C4-2B (cell line): ENCODE results near the gene PKMYT1.

Experiments
- CTCF ChIP-seq: fragments of 450-650 bp; conservative IDR thresholded peaks from 2 replicates; pipeline ENCODE4 v1.5.1; 2017; ENCODE audit warnings: mild to moderate bottlenecking
- ZFX ChIP-seq: fragments of 450-650 bp; IDR thresholded peaks from 2 replicates; pipeline ENCODE4 v1.6.1; 2017

- TF ChIP-seq CTCF (no peak), ZFX (no peak)
These were observed 54.1 kb downstream of the PKMYT1 start for GRCh38 chr16:2925951-2926649.
